Upper lobe of right lung (tissue), 1 donor: ENCODE results near the gene LRRIQ4. TPM values are rescaled to one million over a fixed set of nuclear protein-coding genes. Genes with fewer than 3 reads are reported as not detected.
A peak's percentile ranks its signal among the peaks of the same experiment; 100 is the strongest.

ENCODE experiments used
- ATAC-seq: fragments of 200-7000 bp; cut with Tn5 transposase; one replicate; pipeline ENCODE4 v1.9.1; 2020; ENCODE audit warnings: mild to moderate bottlenecking, moderate library complexity
- DNase-seq: peaks from one replicate; pipeline ENCODE4 v3.0.0-alpha.2; 2020
- H3K27ac ChIP-seq: fragments of 200-600 bp; one replicate; pipeline ENCODE4 v1.8.0; 2022
- H3K27me3 ChIP-seq: fragments of 200-600 bp; one replicate; pipeline ENCODE4 v1.8.0; 2022; ENCODE audit warnings: mild to moderate bottlenecking
- H3K36me3 ChIP-seq: fragments of 200-600 bp; one replicate; pipeline ENCODE4 v1.8.0; 2022
- H3K4me1 ChIP-seq: fragments of 200-600 bp; one replicate; pipeline ENCODE4 v1.8.0; 2022
- H3K4me3 ChIP-seq: fragments of 200-600 bp; one replicate; pipeline ENCODE4 v1.8.0; 2022; ENCODE audit warnings: mild to moderate bottlenecking
- H3K9me3 ChIP-seq: fragments of 200-600 bp; one replicate; pipeline ENCODE4 v1.8.0; 2022
- CTCF ChIP-seq: fragments of 200-600 bp; IDR thresholded peaks from one replicate; pipeline ENCODE4 v1.8.0; 2022; ENCODE audit warnings: antibody characterized with exemption
- intact Hi-C: fragments of 100-400 bp; cut with DNase I; formaldehyde crosslinking; loops from one replicate; pipeline ENCODE4 v1.11.0; 2022
- total RNA-seq: library from RNA; stranded (reverse); fragmentation: NEBNext Ultra II Directional; extraction: Animal tissue kit (Norgen Biotek cat#: 25700); gene quantifications from one replicate; pipeline ENCODE4 v1.2.1, GENCODE V29; 2021
- donor health status: DM: no; HTN: yes; CAD: no; lungs with severe emphysema.

LRRIQ4 gene
- total RNA-seq, 1 donor from 2014 or later: 0.29 TPM

GRCh38 chr3:169813278-169813677, 608 bp downstream of the LRRIQ4 start:
- Histone ChIP-seq H3K4me3 (peak overlapping the region; percentile 64), H3K27ac (no peak overlapping the region), H3K27me3 (no peaks in the 10 kb centered on the region), H3K9me3 (no peaks in the 10 kb centered on the region), H3K4me1 (peaks cover 3% of the 10 kb centered on the region), H3K36me3 (no peaks in the 10 kb centered on the region)
- ATAC-seq: no peak
- TF ChIP-seq CTCF: no peak
- no peak for DNase-seq
- intact Hi-C loops: no loop called here

GRCh38 chr3:169813757-169814517, 1.3 kb downstream of the LRRIQ4 start:
- TF ChIP-seq CTCF: peak; percentile 53
- intact Hi-C loops: no loop called here
- Histone ChIP-seq H3K4me1 (peaks cover 3% of the 10 kb centered on the region), H3K36me3 (no peaks in the 10 kb centered on the region), H3K27ac (no peak overlapping the region), H3K9me3 (no peaks in the 10 kb centered on the region), H3K27me3 (no peaks in the 10 kb centered on the region), H3K4me3 (peak overlapping the region; percentile 64)
- DNase-seq (peak; percentile 68), ATAC-seq (peak; percentile 55)

GRCh38 chr3:169815590-169816150, 3.0 kb downstream of the LRRIQ4 start:
- Histone ChIP-seq H3K4me3 (no peak overlapping the region), H3K9me3 (no peaks in the 10 kb centered on the region), H3K36me3 (no peaks in the 10 kb centered on the region), H3K27me3 (no peaks in the 10 kb centered on the region), H3K4me1 (peaks cover 3% of the 10 kb centered on the region), H3K27ac (no peak overlapping the region)
- ATAC-seq: no peak
- DNase-seq: no peak
- no peak for TF ChIP-seq CTCF
- intact Hi-C loops: no loop called here

GRCh38 chr3:169818316-169818715, 5.6 kb downstream of the LRRIQ4 start:
- no peak for DNase-seq
- H3K27ac ChIP-seq: no peak overlapping the region
- no peaks in the 10 kb centered on the region for H3K4me1 ChIP-seq
- no peaks in the 10 kb centered on the region for H3K27me3 ChIP-seq
- no peak for ATAC-seq
- no peak for TF ChIP-seq CTCF
- no peaks in the 10 kb centered on the region for H3K9me3 ChIP-seq
- H3K36me3 ChIP-seq: no peaks in the 10 kb centered on the region
- H3K4me3 ChIP-seq: no peak overlapping the region
- intact Hi-C loops: no loop called here

- intact Hi-C loops: no loop called here
- Histone ChIP-seq H3K27ac (no peak overlapping the region), H3K4me3 (no peak overlapping the region), H3K4me1 (no peaks in the 10 kb centered on the region), H3K27me3 (no peaks in the 10 kb centered on the region), H3K9me3 (no peaks in the 10 kb centered on the region), H3K36me3 (no peaks in the 10 kb centered on the region)
- DNase-seq (no peak), ATAC-seq (no peak)
- no peak for TF ChIP-seq CTCF
These were observed 9.4 kb downstream of the LRRIQ4 start for GRCh38 chr3:169822091-169822490.
